Cortex of kidney (tissue), 1 donor: Measurements from ENCODE around the gene GCGR.

ENCODE experiments used
- DNase-seq: peaks from one replicate; lab custom pipeline; 2025; lab: John Stamatoyannopoulos, UW

GCGR gene

DNA sequence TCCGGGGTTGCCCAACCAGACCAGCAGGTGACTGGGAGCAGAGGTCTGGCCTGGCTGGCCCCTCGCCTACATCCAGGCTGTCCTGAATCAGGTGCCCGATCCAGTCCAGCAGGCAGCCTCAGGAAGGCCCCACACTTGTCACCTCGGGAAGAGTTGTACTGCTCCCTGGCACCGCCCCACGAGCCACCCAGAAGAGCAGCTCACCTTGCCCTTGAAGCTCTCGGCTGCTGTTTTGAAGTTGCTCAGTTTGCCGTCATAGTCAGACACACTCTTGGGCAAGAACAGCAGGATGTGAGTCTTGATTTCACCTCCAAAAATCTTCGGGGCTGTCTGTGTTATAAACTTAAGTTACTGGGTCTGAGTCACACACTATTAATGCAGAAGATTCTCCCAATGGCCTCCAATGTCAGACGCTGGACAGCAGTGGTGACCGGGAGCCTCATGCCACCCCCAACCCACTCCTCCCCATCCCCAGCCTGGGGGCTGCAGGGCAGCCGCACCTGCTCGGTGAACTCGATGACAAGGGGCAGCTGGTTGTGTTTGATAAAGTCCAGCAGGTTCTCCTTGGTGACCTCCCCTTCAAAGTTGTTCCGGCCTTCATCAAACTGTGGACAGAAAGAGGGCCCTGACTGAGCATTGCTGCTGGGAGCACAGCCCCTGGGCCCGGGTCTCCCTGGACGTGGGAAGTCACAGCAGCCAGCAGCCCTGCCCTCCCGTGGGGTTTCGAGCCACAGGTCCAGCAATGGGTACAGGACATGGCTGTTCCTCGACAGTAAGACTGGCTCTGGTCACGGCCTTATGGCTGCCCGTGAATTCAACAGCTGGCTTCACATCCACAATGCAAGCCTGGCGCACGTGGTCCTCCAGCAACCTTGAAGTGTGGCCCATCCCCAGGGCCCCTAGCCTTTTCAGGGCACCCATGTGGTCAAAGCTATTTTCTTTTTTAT is 43.1 kb downstream of the GCGR start:
- DNase-seq: no peak

- DNase-seq: no peak
Measured at GRCh38 chr17:81849457-81849856, 45.5 kb downstream of the GCGR start.

DNA sequence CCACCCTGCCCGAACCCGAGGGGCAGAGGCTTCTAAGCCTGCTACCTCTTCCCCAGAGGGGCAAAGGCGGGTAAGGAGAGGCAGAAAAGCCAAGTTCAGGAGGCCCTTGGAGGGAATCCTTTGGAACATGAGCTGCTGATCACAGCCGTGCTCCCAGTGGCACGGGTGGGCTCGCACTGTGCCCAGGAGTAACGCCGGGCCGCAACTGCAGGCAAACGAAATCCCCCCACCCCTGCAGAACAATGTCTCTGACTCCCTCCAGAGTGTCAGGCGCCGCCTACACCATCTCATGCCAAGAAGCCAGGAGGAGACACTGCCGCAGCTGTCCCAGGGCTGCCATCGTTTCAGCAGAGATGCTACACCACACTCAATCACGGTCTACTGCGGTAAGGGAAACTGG is 47.5 kb downstream of the GCGR start:
- no peak for DNase-seq

GRCh38 chr17:81852237-81852636 is 48.3 kb downstream of the GCGR start:
- no peak for DNase-seq

DNA sequence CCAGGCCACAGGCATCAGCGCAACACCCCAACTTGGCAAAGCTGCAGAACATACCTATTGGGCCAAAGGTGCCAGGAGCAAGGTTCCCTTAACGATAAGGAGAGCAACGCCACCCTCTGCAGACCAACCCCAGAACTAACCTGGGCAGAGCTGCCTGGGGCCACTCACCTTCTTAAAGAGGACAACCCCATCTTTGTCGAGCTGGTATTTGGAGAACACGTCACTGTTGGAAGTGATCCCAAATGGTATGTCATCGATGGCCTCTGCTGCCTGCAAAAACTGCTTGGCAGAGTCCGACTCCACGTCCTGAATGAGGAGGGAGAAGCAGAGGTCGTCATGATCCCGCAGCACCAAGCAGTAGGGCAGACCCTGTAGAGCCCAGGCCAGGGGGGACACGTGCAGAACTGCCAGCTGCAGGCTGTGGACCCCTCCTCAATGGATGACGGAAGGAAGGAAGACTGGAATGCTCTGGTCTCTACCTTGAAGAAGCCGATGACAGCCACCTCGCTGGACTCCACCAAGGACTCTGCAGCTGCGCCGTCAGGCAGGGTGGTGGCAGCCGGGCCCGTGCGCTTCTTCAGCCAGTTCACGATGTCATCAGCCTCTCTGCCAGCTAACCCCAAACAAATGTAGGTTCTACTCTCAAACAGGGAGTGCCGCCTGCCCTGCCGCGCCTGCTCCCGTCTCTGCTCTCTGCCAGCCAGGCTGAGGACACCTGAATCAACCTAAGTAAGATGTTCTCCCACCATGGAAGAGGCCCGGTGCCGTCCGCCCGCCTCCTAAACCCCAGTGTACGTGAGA is 51.2 kb downstream of the GCGR start:
- no peak for DNase-seq

DNA sequence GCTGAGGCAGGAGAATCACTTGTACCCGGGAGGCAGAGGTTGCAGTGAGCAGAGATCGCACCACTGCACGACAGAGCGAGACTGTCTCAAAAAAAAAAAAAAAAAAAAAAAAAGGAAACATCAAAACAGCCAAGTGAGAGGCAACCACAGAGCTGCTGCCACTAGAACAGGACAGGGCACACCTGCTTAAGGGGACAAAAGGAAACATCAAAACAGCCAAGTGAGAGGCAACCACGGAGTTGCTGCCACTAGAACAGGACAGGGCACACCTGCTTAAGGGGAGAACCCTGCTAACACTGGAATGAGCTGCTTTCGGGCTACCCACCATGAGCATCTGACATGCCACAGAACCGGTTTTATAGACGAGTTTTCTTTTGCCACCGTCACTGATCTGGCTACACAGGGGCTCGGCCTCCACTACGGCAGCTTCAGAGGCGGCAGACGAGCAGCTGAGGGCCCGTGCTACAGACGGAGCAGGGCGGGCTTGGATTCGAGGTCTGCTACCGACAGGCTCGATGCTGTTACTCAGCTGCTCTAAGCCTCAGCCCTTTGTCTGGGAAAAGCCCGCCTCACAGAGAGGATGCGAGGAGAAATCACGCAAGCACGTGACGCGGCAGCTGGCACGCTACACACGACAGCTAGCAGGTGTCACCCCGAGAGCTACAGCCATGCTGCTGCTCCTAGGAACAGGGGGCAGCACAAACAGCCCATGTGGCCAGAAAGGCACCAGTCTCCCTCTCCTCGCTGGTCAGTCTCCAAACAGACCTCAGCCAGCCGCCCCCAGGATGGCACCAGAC is 54.4 kb downstream of the GCGR start:
- DNase-seq: no peak

GRCh38 chr17:81858967-81859905 is 55.3 kb downstream of the GCGR start:
- DNase-seq: no peak

DNA sequence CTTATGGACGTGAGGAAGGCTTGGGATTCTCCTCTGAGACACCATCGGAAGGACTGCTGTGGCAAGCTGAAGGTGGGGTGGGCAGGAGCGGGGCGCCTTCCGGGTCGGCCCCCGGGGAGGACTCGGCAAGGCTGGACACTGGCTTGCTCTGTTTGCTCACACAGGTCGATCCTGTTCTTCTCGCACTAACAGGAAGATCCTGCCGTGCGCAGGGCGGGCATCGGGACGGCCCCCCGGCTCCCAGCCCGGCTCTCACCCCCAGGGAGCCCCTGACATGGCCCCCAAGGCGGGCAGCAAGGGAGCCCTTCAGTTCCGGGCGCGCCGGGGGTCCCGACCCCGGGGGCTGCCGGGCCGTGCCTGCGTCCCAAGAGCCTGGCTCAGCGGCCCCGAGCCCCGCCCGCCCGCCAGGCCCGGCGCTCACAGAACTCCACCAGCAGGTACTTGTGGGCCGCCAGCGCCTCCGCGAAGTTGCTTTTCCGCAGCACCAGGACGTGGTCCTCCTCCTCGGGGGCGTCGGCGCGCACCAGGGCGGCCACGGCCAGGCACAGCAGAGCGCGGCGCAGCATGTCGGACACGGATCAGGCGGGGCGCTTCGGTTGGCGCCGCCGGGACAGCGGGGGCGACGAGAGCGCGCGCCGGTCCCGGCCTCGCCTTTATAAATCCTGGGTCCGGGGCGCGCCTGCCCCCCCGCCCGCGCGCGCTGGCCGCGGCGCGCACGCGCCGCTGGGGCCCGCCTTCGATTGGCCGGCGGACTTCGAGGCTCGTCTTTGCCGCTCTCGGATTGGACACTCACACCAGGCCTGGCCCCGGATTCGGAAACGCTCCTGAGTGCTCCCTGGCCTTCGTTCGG is 56.2 kb downstream of the GCGR start, which contains the start of gene P4HB:
P4HB (minus strand) TSS at position 630 of the 850 bp plus-strand sequence; CDS start at position 566, 64 bp downstream.
- DNase-seq: no peak

DNA sequence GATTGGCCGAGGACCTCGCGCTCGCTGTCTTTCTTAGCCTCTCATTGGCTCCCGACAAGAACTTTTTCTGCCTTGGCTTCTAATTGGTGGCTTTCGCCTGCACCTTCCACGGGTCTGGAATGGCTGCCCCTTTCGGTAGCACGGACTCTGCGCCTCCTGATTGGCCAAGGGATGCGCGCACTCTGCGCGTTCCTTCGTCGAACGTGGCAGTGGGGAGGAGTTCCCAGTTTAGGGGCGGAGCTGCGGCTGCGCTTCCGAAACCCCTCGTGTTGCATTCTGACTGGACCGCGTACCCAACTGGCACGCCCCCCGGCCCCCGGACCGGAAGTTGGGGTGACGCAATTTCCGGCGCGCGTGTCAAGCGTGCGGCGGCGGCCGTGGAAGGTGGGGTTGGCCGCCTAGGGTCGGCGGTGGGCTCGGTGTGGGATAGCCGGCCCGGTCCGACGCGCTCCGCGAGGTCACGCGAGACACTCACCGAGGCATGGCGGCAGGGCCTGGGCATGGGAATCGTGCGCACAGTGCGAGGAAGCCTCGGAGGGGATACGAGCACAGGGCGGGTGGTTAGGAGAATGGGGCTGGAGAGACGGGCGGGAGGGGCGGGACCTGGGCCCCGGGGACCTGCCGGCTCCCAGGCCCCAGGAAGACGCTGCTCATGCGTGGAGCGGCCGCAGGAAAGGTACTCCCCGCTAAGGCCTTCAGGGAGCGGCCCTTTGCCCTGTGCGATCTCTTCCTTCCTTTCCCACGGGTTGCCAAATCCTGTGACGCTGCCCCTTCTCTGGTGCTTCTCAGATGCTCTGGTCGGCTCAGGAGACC is 57.0 kb downstream of the GCGR start:
- peak; percentile 97 for DNase-seq

DNA sequence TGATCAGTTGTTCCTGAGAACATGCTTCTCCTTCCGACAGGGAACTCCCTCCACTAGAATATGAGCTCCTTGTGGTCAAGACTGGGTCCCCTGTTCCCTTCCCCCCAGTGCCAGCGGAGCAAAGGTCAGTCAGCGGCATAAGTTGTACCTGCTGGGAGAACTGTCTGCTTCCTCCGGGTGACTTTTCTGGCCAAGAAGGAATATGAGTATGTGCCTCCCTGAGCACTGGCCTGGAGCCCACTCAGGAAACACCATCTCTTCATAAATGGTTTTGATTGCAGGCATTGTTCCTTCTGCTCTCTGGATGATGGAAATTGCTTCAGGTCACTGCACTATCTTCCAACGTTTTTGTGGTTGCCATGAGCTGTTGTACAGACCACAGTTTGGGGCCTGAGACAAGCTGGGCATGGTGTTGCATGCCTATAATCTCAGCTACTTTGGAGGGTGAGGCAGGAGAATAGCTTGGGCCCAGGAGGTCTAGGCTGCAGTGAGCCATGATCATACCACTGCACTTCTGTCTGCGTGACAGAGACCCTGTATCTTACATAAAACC is 59.2 kb downstream of the GCGR start:
- no peak for DNase-seq
